Brain pericyte (primary cell): ENCODE data around the gene ANKS1B.
"Not testable (repeated sequence)": the region's sequence is repeated elsewhere in the genome, so short reads cannot be mapped to it uniquely, and the experiment has no call there.

ENCODE experiments used
- DNase-seq: peaks from one replicate; pipeline ENCODE4 v3.0.0-alpha.2; 2012; ENCODE audit warnings: low read depth, low spot score

The ANKS1B gene

DNA sequence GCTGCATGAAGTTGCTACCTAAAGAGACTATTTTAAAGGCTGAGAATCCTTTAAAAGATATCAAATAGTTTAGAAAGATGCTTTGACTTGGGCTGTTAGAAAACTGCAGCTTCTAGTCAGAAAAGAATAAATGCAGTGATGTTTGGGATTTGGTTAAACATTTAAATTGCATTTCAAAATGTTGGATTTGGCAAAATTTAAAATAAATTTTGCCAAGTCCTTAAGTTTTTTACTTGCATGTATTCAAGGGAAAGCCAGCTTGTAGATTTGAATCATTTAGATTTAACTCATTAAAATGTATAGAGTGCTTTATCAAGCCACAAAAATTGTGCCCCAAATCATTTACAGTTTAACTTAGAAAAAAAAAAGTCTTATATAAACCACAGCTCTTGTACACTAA is 109.7 kb downstream of the ANKS1B start:
- DNase-seq: no peak

DNA sequence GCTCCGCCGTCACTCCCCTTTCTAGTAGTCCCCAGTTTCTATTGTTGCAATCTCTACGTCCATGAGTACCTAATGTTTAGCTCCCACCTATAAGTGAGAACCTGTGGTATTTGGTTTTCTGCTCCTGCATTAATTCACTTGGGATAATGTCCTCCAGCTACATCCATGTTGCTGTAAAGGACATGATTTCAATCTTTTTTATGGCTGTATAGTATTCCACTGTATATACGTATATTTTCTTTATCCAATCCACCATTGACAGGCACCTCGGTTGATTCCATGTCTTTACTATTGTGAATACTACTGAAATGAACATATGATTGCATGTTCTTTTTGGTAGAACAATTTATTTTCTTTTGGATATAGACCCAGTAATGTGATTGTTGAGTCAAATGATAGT is 114.7 kb downstream of the ANKS1B start:
- no peak for DNase-seq

DNA sequence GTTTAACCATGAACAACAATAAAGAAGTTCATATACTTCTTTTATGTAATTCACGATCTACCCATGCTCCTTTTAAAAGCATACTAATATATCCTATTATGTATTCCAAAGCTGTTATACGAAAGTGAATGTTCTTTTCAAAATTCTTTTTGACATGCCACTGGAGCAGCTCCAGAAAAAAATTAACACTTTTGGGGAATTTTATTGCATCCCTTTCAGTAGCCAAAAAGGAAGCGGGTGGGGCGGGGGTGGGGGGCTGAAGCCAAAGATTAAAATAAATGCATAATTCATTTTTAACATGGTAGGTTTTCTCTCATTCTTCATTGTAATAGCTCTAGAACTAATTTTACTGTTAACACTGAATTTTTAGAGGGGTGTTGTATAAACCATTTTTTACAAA is 123.0 kb downstream of the ANKS1B start:
- no peak for DNase-seq

DNA sequence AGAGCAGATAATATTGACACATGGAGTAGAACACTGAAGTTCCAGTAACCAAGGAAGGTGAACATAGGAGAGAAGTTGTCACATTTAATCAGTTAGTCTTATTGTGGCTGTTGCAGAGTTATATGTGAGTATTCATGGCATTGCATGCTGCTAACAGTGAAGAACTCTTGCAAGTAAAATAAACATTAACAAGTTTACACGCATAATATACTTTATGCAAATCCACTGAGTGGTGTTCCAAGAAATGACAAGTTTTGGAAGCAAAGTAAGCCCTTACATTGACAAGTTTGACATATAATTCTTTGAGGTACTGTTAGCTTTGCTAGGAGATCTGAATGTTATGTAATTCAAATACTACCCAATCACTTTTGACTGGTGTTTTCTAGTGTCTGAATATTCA is 125.6 kb downstream of the ANKS1B start:
- no peak for DNase-seq

DNA sequence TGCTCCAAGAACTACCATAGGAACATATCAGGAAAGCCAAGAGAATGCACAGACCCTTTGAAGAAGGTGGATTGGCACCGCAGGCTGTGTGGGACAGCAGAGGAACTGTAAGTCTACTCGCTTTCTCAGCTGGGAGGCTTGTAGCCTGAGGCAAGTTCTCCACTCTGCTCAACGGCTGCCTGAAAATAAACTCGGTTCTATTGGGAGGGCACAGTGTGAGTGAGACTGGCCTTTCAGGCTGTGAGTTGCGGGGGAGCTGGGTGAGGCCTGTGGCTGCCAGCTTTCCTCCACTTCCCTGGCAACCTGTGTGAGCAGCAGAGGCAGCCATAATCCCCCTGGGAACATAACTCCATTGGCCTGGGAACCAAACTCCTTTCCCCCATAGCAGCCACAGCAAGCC is 132.1 kb downstream of the ANKS1B start:
- no peak for DNase-seq

DNA sequence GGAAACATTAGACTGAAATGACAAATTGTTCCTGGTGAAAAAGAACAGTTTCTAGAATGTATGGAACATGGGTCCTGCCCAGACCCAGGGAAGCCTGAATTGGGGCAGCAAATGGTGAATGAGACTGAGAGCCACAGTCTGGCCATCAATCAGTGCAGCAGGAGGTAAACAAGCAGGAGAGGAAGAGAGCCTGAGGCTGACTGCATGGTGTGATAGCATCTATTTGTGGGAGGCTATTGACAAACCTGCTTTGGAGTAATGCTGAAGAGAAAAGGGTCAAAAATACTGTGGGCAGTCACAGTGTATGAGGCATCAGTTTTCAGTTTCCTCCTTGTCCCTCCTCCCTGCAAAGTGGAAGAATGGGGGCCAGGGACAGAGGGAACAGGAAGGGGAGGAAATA is 136.8 kb downstream of the ANKS1B start:
- DNase-seq: no peak

DNA sequence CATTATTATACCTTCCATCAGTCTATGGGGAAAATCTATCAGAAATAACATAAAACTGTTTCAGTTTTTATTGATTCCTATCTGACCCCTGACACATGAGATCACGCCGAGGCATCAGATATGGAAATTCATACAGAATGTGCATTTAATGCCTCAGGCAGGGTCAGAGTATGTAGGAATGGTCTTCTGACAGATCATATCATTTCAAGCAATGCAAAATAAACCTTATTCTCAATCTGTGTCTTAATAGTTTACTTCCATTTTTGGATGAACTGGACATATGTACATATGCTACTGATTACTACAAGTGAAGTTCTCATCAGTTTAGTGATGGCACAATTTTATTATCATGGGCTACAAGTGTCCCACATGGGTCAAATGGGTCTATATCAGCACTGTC is 150.0 kb downstream of the ANKS1B start:
- DNase-seq: no peak

DNA sequence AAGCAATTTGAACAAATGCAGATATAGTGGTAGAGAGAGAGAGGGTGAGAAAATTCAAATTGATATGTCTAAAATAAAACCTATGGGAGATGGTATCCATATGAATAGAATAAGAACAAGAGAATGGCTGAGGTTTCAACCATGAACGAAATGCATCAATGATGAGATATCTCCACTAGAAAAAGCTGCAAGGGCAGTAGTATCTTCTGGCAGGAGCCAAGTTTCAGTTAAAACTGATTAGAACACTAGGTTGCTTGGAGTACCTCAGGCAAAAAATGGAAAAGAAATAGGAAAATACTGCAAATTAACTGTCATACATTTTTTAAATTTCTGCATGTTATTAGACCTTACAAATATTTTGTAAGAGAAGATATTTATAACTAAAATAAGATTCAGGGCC is 151.3 kb downstream of the ANKS1B start:
- no peak for DNase-seq

DNA sequence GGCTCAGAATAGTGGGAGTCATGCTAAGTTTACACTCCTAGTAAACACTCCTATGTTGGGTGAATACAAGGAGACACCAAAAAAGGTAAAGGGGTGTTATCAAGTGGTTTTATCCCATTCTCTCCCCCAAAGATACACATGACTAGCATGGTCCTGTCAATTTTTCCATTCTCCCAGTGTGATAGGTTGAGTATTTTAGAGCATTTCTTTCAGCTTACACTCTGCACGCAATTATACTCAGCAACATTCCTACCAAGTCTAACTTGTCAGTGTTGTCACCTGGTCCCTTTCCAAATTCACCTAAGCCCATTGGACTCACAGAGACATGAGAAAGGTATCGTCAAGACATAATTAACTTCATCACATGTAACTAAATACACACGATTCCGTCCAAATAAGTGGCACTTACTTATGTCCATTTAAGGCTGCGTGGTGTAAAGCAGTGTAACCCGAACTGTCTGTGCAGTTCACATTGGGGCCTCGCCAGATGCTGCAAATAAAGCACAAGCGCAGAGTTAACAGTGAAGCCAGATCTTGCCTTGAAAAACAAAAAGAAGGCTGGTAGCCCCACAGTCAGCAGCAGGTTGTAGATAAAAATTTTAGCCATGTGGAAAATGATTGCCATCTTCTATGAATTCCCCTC is 159.7 kb downstream of the ANKS1B start:
- DNase-seq: no peak

DNA sequence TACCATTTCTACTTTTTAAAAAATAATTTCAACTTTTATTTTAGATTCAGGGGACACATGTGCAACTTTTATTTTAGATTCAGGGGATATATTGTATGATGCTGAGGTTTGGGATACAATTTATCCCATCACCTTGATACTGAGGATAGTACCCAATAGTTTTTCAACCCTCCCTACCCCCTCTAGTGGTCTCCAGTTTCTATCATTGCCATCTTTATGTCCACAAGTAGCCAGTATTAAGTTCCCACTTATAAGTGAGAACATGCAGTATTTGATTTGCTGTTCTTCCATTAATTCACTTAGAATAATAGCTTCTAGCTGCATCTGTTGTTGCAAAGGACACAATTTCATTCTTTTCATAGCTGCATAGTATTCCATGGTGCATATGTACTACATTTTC is 162.5 kb downstream of the ANKS1B start:
- DNase-seq: no peak

DNA sequence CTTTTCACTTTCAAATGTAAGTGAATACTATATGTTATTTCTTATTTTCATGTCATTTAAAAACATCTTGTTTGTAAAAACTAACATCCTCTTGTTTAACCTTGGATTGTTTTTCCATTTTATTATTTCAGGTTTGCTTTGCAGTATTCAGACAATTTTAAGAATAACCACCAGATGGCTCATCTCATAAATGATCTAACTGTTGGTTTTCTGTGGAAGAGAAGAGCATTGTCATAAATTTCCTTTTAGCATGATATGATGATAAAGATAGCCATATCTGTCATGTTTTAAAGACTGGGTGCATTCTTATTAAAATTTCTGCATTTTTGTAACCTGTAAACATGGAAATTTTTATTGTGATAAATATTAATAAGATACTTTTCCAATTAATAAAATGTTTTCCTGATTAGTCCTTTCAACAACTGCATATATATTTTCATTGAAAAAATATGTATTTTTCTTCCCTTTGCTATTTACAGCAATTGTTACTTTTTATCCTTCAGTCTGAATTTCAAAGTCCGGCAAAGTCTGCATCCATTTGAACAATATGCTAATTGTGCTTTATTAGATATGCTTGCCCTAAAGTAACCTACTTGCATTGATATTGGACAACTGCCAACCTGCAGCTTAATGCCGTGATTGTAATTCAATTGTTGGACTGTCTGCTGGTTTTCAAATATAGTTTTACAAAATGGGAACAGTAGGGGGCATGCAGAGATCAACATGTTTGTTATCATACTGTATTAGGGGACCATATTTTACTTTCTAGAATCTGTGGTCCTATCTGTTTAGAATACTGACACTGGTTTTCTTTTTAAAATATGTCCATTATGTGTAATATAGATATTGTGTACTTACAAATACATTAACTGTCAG is 173.8 kb downstream of the ANKS1B start:
- no peak for DNase-seq

DNA sequence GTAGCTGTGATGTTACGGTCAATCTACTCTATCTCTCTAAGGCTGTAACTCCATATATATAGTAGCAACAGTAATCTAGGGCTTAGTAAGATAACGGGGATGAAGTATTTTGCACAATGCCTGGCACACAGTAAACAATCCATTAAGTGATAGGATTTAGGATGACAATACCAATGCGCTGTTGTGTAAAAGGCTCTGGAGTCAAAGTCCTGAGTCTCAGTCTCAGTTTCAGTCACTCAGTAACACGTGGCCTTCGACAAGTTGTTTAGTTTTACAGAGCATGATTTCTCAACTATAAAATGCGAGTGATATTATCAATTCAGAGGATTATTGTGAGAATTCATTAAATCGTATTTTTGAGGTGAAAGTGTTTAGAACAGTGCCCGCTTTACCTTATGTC is 174.8 kb downstream of the ANKS1B start:
- no peak for DNase-seq

DNA sequence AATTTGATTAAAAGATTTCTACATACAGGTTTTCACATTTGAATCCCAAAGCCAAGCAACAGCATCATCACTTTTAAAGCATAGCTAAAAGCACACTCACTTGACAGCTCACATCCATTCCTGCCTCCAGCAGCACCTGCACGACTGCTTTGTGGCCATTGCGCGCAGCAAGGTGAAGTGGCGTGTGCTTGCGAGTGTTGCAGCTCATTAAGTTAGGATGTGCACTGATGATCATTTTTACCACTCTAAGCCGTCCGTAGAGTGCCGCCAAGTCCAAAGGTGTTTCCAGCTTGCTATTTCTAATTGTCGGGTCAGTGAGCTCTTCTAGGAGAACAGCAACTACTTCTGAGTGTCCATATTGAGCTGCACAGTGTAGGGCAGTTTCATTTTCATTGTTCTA is 178.4 kb downstream of the ANKS1B start:
- DNase-seq: no peak

DNA sequence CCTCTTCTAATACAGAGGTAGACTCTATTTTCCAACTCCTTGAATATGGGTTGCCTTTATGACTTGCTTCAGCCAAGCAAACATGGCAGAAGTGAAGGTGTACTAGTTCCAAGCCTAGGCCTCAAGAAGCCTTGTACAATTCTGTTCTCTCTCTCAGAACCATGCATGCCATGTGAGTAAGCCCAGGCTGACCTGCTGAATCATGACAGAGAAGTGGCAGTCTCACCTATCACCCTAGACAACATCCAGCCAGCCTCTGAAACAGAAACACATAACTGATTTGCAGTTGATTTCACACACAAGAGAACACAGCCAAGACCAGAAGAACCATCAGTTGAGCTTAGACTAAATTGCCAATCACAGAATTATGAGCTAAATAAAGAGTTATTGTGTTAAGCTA is 180.0 kb downstream of the ANKS1B start:
- DNase-seq: no peak

DNA sequence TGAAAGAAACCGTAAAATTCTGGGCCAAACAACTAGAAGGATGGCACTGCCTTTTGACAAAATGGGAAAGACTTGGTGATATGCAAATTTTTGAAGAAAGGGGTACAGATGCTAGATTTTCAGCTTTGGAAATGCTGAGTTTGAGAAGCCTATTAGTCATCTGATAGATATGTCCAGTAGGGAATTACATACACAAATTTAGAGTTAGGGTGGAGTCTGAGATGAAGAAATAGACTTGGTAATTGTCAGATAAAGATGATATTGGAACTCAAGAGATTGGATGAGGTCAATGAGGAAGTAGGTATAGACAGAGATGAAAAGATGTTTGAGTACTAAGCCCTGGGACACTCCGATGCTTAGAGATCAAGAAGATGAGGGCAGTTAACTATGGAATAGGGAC is 184.1 kb downstream of the ANKS1B start:
- no peak for DNase-seq

DNA sequence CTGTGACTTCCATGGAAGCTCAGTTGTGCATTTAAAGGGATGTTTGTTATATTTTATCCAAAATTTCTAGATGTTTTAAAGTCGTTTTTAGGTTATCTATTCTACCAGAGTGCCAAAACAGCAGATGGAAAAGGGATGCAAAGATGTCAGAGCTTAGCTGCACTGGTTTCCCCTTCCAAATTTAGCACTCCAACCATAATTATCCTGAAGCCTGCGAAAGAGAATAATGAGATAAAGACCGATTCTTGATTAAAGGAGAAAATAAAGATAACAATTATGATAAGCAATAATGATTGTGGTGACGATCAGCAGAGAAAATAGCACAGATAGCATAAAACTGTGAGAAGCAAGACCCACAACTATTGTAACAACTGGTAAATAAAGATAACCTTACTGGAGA is 186.8 kb downstream of the ANKS1B start:
- DNase-seq: not testable (repeated sequence)

DNA sequence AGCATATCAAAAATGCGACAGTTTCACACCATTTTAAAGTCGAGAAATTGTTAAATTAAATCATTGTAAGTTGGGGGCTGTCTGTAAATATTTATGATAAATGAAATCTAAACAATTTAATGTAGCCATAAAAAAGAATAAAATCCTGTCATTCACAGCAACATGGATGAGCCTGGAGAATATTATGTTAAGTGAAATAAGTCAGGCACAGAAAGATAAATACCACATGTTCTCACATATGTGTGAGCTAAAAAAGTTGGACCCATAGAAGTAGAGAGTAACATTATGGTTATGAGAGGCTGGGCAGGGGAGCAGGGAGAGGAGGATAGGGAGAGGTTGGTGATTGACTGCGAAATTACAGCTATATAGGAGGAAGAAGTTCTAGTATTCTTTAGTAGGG is 201.3 kb downstream of the ANKS1B start:
- DNase-seq: no peak

DNA sequence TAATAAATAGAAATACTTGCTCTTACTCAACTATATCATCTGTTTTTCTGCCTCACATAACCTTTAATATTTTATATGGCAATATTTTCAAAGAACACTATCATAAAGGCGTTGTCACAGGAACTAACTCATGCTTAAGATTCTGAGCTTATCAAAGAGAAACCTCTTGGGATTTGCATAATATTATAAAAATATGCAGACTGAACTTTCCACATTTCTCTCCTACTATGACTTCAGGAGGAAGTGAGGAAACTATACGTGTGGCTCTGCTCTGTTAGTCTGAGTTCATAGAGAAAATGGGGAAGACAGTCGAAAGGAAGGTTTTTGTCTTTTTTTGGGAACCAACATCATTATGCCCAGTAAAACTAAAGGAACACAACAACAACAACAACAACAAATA is 212.5 kb downstream of the ANKS1B start:
- no peak for DNase-seq

DNA sequence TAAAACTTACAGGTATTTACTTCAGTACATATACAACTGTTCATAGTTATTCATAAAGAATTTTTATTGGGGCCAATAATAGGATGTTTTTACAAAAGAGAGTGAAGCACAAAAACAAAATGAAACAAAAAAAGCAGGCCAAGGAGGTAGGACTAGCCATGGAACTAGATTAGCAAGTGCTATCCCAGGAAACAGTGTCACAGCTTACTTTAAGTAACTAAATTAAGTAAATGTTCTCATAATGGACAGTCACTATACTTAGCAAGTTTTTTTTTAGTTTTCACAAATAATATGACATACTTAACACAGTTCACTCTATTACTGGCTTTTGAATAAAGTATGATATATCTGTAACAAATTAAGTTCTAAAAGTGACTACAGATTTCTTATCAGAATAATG is 213.1 kb downstream of the ANKS1B start:
- DNase-seq: no peak

DNA sequence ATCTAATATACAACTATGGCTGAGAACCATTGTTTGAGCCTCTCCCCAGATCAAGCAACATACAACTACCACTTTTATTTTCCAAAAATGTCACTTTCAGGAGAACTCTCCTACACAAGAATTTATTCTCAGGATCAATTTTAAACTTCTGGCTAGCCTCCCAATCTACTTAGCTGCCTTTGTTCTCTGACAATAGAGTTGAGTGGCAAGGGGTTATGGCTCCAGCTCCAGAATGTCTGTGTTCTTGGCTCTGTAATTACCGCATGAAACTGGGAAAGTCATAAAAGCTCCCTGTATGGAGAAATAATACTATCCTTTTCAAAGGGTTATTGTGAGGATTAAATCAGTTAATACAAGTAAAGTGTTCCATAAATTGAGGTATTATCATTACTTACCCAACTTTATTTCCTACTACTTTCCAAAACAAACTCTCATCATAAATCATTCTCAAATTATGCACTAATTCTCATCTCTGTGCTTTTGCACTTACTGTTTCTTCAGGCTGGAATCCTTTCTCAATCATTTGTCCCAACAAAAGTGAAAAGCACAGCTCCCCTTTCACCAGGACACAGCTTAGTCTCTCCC is 215.2 kb downstream of the ANKS1B start:
- no peak for DNase-seq

DNA sequence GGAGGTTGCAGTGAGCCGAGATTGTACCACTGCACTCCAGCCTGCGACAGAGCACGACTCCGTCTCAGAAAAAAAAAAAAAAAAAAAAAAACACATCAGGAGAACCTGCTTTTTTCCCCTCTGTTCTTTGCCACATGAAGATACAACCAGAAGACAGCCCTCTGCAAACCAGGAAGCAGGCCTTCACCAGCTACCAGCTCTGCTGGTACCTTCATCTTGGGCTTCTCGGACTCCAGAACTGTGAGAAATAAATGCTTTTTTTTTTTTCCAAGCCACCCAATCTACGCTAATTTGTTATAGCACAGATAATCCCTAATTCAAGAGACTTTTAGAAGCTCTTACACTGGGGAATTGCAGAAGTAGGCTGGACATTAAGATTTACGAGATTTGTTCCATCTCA is 216.0 kb downstream of the ANKS1B start:
- DNase-seq: no peak

DNA sequence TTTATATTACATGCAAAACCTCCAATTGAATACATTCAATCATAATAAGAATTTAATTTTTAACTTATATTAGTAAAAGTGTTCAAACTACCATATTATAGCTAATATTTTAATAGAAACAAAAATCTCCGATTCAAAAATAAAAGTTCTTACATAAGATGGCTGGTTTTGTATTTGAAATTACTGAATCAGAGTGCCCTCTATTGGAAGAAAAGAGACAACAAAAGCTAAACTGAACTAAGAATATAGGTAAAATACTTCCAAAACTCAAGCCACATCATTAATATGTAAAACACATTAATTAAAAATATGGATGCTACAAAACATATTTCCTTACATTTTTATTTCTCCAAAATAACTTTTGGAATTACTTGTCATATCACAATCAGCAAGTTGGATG is 216.9 kb downstream of the ANKS1B start:
- no peak for DNase-seq

DNA sequence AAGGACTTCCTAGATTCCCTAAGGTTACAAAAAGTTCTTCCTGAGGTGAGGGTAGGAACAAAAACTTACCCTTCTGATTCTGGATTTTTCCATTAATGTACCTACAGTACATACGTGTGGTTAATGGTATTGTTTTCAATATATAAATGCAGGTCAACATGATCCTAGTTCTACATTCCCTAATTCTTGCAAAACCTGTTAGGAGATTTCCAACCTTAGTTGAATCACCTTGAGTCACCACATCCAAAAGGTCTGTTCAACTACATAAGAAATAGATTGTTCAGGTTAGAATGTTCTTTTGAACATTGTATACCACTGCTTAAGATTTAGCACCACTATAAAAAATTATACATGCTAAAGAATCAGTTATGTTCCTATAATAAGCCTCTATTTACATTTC is 218.3 kb downstream of the ANKS1B start:
- no peak for DNase-seq
